NCI-H1092 (cell line): ENCODE results near the gene SDC3.

Experiments
- DNase-seq: peaks from one replicate; lab custom pipeline; 2025; lab: John Stamatoyannopoulos, UW

SDC3 gene

DNA sequence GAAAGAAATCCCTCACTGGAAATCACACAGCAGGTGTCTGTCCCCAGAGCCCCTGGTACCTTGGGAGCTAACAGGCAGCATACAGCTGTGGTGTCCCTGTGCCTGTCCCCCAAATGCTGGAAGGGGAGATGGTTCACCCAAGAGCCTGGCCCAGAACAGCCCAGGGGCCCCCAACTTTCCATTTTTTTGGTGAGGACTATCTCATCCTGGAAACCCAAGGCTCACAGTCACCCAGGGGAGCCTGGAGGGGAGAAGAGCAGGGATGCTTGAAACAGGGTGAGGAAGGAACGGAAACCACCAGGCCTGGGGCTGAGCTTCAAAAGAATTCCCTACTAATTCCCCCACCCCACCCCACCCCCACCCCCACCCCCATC lies 3.6 kb downstream of the SDC3 start:
- no peak for DNase-seq

DNA sequence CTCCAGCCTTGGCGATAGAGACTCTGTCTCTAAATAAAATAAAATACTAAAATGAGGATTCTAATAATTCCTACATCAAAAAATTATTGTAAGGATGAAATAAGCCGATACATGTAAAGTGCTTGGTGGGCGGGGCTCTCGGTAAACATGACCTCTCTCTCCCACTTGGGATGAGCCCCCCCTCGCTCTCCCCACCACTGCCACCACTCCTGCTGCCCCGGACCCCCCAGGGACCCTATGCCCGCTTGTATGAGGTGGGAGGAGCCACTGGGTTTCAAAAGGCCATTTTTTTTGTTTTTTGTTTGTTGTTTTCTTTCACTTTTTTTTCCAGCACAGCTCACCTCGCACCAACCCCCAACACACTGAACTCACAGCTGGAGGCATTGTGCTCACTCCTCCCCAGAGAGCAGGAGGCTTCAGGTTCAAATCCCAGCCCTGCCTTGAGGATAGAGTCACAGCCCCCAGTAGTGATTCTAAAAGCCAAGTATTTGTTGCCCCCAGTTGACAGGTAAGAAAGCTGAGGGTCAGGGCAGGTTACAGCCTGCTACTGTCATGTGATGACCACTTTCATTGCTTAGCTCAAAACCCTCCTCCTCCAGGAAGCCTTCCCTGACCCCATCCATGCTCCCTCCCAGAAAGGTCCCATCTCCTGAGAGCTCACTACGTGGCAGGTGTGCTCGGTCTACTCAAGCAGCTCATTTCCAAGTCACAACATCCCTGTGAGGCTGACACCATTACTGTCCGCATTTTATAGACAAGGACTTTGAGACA lies 4.2 kb downstream of the SDC3 start:
- no peak for DNase-seq

DNA sequence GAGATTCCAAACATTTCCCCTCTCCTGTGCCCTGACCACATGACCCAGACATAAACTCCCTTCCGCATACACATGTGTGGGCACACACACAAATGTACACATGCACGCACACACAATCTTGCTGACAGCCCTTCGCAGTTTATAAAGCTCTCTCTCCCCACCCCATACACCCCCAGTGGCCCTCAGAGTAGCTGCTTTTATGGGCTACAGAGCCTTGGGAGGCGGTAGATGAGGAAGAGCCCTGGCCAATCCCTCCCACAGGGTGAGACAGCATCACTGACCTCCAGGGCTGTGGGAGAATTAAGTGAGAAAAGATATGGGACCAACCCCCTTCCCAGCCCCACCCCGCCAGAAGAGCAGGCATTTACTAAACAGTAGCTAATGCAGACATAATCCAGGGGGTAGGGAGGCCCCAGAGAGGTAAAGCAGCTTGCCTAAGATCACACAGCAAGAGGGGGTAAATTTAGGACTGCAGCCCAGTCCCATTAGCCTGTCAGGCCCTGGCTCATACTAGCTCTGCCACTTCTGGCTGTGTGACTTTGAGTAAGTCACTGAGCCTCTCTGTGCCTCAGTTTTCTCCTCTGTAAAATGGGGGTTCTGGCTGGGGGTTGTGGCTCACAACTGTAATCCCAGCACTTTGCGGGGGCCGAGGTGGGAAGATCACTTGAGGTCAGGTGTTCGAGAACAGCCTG lies 5.1 kb downstream of the SDC3 start:
- DNase-seq = no peak

DNA sequence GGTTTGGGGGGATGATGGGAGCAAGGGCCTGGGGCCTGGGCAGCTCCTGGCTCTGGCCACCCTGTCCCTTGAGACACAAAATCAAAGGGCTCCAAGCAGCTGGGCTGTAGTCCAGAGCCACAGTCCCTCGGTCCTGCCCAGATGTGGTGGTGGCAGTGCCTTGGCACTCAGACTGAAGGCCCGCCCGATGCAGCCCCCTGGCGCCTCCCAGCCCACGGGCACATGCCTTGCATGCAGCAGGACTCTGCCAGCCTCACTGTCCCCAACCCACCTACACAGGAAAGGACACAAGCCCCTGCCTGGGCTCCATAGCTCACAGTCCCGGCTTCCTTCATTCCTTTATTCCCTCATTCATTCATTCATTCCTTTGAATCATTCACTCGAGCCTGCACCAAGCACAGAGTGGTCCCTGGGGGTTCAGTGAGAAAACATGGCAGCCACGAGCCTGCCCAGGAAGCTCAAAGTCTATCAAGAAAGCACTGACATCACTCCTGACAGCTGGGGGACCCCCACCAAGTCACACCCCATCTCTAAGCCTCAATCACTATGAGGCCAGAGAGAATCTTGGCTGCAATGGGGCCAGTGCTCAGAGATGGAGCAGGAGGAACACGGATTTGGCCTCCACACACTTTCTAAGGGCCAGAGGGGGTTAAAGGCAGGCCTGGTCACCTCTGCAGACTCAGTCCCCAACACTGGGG lies 5.8 kb downstream of the SDC3 start:
- DNase-seq = no peak

DNA sequence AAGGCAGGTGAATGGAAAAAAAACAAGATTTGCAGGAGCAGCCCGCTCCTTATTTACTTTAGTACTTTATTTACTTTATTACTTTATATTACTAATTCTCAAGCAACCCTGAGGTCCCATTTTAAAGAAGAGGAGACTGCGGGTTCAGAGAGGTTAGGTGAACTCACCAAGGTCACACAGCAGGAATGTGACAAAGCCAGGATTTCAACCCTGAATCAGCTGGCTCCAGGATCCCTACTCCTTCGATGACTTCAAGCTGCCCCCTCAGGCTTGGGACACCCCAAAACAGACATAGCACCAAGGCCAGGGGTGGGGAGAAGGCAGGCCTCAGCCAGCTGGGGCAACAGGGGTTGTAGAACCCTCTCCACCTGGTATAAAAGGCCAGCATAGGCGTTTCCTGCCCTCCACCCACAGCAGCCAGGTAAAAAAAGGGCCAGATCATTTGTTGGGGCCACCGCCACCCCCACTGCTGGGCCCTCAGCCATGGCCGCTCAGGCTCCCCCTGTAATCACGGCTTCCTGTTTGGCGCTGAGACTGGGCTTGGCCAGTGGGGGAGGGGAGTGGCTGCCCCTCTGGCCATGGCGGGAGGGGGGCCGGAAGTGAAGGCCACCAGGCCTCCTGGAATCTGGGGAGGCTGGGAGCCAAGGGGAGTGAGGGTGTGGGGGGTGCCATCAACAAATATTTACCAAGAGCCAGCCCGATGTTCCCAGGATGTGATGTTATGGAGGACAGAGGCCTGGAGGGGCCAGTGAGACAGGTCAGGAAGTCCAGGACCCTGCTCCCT lies 6.6 kb downstream of the SDC3 start:
- no peak for DNase-seq

GRCh38 chr1:30900931-30901560 lies 7.5 kb downstream of the SDC3 start:
- no peak for DNase-seq

GRCh38 chr1:30900486-30900885 lies 8.1 kb downstream of the SDC3 start:
- DNase-seq = no peak

DNA sequence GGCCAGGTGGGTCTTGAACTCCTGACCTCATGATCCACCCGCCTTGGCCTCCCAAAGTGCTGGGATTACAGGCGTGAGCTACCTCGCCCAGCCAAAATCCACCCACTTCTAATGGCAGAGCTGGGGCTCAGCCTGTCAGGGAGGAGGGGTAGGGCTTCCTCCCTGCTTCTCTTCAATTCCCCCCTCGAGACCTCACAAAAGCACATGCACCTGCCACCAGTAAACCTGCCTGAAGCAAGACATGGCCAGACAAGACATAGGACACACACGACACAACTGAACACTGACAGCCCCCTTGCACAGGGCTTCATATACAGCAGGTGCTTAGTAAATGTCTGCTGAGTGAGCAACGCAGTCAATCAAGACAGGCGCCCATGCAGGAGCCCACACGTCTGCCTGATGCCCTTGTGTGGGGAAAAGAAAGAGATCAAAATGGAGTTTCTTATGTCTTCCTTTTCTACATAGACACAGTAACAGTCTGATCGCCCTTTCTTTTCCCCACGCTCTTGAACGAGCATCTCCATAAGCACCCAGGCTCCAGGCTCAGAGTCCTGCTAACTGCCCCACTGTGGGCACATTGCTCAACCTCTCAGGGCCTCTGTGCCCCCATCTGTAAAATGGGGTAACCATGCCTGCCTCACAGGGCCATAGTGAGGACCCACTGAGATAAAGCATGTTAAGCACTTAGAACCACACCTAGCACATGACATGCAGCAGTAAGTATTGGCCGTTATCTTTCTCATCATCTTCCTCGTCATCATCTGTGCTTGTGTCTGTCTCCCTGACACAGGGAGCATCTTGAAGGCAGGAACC lies 8.8 kb downstream of the SDC3 start:
- DNase-seq = no peak

DNA sequence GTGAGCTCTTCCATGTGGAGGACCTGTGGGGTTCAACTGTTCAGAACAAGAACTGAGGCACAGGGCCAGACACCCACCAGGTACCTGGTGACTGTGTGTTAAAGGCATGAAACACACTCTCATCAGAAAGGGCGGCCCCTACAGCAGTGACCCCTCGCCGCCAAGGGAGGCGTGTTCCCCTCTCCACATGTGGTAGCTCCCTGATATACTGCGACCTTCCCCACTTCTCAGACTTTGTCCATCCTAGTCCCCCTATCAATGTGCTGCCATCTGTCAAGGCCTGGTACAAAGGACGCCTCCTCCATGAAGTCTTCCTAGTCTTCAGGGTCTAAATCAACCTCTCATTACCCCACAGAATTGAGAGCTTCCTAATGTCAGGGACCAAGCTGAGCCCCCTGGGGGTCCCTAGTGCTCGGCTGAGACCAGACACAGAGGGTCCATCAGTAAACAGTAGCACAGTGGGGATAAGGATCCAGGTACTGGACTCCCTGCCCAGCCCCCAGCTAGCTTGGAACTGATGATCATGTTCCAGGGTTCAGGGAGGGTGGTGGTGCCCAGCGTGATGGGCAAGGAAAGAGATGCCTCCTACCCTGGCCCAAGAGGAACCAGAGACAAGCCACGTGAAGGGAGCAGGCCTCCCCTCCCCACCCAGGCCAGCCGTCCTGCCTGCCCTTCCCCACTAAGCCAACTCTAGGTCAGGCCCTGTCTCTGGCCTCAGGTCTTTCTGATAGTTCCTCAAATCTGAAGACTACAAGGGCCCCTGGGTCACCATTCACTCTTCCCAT lies 10.3 kb downstream of the SDC3 start:
- DNase-seq = no peak

DNA sequence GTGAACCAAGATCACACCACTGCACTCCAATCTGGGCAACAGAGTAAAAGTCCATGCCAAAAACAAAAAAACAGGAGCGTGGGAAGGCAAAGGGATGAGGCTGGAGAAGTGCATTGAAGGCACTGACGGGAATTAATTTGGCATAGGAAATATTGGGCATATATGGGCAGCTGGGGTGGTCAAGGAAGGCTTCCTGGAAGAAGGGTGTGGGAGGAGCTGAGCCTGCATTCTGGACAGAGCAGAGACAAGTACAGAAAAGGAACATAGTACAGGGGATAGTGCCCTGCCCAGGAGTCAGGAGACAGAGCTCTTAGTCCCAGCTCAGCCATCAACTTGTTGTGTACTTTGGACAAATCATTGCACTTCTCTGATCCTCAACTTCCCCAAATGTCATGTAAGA lies 11.7 kb downstream of the SDC3 start:
- DNase-seq = no peak

- DNase-seq = no peak
Observed at GRCh38 chr1:30895944-30896660, 12.5 kb downstream of the SDC3 start.

- no peak for DNase-seq
Observed at GRCh38 chr1:30895382-30895943, 13.1 kb downstream of the SDC3 start.

DNA sequence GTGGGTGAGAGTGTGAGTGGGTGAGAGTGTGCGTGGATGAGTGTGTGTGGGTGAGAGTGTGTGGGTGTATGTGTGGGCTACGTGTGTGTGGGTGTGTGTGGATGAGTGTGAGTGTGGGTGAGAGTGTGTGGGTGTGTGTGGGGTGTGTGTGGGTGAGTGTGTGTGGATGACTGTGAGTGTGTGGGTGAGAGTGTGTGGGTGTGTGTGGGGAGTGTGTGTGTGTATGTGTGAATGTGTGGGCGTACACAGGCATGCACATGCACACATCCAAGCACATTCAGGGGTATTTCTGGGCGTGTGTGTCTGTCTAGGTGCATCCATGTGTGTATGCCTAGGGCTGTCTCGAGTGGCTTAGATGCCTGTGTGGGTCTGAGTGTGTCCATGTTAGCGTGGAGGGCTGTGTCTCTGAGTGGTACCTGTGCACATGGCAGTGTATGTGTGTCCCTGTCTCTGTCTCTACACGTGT lies 14.0 kb downstream of the SDC3 start:
- no peak for DNase-seq

DNA sequence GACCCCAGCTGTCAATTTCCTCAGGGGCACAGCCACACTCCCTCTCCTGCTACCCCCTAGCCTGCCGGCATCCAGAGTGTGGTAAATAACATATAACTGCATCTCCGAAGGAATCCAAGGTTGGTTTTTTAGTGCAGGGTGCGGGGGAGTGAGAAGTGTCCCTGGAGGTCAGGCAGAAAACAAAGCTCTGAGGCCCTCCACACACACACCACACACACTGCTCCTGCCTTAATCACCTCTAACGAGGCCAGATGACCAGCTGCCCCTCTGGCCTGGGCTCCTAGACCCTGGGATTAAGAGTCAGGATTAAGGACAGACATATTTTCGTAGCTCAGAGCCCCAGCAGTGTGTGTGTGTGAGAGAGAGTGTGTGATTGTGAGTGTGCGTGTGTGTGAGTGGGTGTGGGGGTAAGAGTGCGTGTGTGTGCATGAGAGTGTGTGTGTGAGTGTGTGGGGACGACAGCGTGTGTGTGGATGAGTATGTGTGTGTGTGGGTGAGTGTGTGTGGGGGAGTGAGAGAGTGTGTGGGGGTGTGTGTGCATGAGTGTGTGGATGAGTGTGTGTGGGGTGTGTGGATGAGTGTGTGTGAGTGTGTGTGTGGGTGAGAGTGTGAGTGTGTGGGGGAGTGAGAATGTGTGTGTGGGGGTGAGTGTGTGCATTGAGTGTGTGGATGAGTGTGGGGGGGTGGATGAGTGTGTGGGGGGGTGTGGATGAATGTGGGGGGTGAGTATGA lies 14.6 kb downstream of the SDC3 start:
- DNase-seq = no peak

DNA sequence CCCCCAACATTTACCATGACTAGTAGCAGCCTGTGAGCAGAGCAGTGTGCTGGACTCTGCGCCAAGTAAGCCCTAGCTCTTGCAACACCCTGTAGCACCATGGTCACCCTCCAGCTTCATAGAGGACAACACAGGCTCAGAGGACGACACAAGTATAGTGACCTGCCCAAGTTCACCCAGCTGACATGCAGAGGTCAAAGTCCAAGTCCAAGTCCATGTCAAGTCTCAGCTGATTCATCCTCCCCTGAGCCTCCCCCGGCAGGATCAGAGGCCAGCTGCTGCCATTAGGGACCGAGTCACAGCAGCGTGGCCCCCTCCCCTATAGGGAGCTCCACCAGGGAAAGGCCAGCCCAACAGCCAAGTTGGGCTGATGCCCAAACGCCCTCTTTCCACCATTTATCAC lies 15.9 kb downstream of the SDC3 start:
- no peak for DNase-seq

DNA sequence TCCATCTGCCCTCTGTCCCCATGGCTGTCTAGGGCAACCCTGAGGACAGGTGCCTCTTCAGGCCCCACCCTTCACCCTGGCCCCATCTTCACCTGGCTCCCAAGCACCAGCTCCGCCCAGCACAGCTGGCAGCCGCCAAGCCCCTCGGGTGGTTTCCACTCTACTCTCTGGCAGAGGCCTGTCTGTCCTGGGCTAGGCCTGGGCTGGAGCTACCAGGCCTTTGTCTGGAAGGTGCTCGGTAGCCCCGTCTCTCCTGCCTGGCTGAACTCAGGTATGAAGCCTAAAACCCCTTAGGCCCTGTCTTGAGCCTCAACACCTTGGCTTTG lies 17.4 kb downstream of the SDC3 start:
- DNase-seq = no peak

DNA sequence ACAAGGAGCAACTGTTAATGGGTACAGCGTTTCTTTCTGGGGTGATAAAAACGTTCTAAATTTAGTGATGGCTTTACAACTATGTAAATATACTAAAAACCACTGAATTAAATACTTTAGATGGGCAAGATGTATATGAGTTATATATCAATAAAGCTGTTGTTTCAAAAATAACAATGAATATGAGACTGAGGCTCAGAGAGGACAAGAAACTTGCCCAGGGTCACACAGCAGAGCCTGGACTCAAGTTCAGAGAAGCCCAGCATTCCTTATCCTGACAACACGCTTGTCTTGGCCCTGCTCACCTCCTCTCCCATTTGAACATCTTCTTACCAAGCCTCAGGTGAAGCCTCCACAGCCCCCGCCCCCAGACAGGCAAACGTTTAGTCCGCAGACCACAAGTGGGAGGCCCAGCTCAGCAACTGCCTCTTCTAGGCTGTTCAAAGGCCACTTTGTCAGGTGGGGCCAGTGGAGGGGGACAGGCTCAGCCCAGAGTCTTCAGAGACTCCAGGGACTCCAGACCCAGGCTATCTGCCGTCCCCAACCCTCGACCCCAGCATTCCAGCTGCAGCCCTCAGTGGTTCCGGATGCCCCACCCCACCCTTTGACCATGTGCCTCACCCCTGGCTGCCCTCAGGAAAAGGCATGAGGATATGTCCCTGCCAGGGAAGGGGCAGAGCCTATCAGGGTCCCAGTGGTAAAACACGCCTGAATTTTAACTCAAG lies 17.9 kb downstream of the SDC3 start:
- DNase-seq = no peak

DNA sequence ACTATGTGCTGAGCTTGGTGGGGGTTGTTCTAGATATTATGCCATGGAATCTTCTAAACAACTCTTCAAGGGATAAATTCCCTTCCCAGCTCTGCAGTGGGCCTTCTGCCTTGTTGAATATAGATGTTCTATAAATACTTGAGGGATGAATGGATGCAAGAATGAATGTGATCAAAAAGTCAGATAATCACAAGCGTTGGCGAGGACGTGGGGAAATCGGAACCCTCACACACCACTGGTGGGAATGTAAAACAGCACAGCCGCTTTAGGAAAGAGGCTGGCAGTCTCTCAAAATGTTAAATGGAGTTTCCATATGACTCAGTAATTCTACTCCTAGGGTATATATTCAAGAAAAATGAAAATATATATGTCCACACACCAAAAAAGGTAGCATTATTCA lies 19.0 kb downstream of the SDC3 start:
- no peak for DNase-seq
